ENCODE data around the gene KRT71.

The KRT71 gene

DNA sequence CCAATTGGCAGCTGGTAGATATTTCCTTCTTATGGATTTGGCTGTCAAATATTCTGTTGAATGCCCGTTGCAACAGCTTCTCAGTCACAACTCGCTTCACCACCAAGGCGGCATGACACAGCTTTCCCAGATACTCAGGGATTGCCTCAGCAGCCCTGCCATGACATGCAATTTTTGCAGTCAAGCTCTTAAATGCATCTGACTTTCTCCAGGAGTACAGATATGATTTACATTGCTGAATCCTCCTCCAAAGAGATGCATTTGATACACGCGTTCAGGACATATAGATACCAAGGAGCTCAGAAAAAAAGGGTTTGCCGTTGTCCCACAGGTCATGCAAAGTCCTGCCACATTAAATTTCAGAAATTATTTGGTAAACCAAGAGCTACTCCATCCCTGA is 39.2 kb downstream of the KRT71 start:
- H2AFZ ChIP-seq (ENCODE audit: low read depth), result no peak overlapping the region
- H3K4me1 ChIP-seq (ENCODE audit: low read depth, poor library complexity, severe bottlenecking), result no peaks in the 10 kb centered on the region
- H3K9ac ChIP-seq, result no peak overlapping the region
- no peak overlapping the region for H3K27ac ChIP-seq
- no peaks in the 10 kb centered on the region for H3K36me3 ChIP-seq (ENCODE audit: insufficient read depth)
- TF ChIP-seq, protein P1, sequence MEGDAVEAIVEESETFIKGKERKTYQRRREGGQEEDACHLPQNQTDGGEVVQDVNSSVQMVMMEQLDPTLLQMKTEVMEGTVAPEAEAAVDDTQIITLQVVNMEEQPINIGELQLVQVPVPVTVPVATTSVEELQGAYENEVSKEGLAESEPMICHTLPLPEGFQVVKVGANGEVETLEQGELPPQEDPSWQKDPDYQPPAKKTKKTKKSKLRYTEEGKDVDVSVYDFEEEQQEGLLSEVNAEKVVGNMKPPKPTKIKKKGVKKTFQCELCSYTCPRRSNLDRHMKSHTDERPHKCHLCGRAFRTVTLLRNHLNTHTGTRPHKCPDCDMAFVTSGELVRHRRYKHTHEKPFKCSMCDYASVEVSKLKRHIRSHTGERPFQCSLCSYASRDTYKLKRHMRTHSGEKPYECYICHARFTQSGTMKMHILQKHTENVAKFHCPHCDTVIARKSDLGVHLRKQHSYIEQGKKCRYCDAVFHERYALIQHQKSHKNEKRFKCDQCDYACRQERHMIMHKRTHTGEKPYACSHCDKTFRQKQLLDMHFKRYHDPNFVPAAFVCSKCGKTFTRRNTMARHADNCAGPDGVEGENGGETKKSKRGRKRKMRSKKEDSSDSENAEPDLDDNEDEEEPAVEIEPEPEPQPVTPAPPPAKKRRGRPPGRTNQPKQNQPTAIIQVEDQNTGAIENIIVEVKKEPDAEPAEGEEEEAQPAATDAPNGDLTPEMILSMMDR (conservative IDR thresholded peaks at IDR 0.05; ENCODE audit: low read depth, low read length), result no peak
- H3K4me2 ChIP-seq, result no peak overlapping the region
- H3K4me3 ChIP-seq (IDR thresholded peaks at IDR 0.05; ENCODE audit: insufficient read depth, low read depth, low read length), result no peak overlapping the region
- no peaks in the 10 kb centered on the region for H4K20me1 ChIP-seq (ENCODE audit: insufficient read depth)
- H3K79me2 ChIP-seq (ENCODE audit: insufficient read depth, low read depth), result no peaks in the 10 kb centered on the region
- H3K27me3 ChIP-seq (ENCODE audit: insufficient read depth, low read depth), result peaks cover 8% of the 10 kb centered on the region; the same call in 1 of the 2 replicates

DNA sequence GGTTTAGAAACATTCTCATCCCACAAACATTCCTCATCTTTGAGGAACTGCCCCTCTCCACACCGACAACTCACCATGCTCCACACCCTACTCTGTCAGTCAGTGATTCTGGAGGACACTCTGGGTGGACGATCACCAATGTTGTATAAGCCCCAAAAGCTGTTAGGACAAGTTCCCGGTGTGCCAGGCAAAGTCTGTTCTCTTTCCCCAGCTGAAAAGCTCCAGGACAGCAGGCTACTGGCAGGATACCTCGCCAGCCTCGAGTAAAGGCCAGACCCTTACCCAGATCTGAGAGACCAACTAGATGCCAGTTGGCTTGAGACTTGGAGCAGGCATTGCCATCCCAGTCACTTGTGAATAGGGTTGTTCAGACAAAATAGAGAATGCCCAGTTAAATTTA is 44.7 kb downstream of the KRT71 start:
- Histone ChIP-seq H3K36me3 (ENCODE audit: insufficient read depth) (no peaks in the 10 kb centered on the region), H4K20me1 (ENCODE audit: insufficient read depth) (no peaks in the 10 kb centered on the region), H3K4me3 (IDR thresholded peaks at IDR 0.05; ENCODE audit: insufficient read depth, low read depth, low read length) (no peak overlapping the region), H3K9ac (no peak overlapping the region), H3K27ac (no peak overlapping the region), H3K4me1 (ENCODE audit: low read depth, poor library complexity, severe bottlenecking) (no peaks in the 10 kb centered on the region), H3K4me2 (no peak overlapping the region), H3K27me3 (ENCODE audit: insufficient read depth, low read depth) (peaks cover 6% of the 10 kb centered on the region; the same call in 1 of the 2 replicates), H3K79me2 (ENCODE audit: insufficient read depth, low read depth) (no peaks in the 10 kb centered on the region), H2AFZ (ENCODE audit: low read depth) (no peak overlapping the region)
- TF ChIP-seq, protein P1 (conservative IDR thresholded peaks at IDR 0.05; ENCODE audit: low read depth, low read length), result no peak

DNA sequence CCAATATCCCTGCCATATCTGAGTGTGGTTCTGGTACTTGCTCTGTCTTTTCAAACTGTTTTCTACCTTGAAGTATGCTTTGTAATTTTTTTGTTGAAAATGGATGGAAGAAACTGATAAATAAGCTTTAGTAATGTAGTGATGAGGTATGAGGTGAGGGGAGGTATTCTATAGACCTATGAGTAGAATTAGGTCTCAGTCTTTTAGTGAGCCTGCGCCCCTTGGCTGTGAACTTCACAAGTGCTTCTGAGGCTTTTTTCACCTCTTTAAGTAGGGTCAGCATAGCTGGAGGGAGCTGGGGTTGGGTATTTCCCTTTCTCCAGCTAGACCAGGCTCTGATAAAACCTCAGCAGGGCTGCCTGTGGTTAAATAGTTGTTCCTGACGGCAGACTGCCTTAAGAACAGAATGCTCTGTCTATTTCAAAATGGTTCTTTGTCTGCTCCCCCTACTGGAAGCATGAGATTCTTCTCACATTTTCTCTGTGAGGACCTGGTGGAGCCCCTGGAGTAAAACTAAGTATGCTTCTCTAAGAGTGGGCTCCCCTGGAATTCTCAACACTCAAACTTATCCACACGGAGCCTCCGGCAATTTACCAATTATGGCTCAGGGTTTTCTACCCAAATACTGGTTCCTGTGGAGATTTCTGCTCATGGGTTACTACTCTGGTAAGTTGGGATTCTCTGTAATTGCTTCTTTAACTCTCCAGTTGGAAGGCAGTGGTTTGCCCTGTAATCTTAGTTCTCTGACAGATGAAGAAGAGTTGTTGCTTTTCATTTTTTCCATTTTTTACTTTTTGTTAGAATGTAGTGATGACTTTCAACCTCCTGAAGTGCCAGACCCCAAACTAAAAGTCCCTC is 45.9 kb downstream of the KRT71 start:
- Histone ChIP-seq H3K9ac (no peak overlapping the region), H2AFZ (ENCODE audit: low read depth) (no peak overlapping the region), H3K79me2 (ENCODE audit: insufficient read depth, low read depth) (no peaks in the 10 kb centered on the region), H3K27me3 (ENCODE audit: insufficient read depth, low read depth) (no peaks in the 10 kb centered on the region; the same call in 1 of the 2 replicates), H3K4me3 (IDR thresholded peaks at IDR 0.05; ENCODE audit: insufficient read depth, low read depth, low read length) (no peak overlapping the region), H3K27ac (no peak overlapping the region), H3K4me2 (no peak overlapping the region), H3K4me1 (ENCODE audit: low read depth, poor library complexity, severe bottlenecking) (no peaks in the 10 kb centered on the region), H4K20me1 (ENCODE audit: insufficient read depth) (no peaks in the 10 kb centered on the region), H3K36me3 (ENCODE audit: insufficient read depth) (no peaks in the 10 kb centered on the region)
- TF ChIP-seq, protein P1 (conservative IDR thresholded peaks at IDR 0.05; ENCODE audit: low read depth, low read length), result peak; percentile 68

DNA sequence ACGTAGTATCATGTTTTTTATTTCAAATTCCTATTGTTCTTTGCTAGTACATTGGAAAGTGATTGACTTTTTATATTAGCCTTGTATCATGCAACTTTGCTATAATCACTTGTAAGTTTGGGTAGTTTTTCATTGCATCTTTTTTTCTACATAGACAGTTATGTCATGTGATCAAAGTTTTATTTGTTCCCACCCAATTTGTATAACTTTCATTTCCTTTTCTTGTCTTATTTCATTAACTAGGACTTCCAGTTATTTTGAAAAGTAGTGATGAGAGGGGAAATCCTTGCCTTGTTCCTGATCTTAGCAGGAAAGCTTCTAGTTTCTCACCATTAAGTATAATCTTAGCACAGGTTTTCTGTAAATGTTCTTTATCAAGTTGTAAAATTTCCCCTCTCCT is 50.1 kb downstream of the KRT71 start:
- Histone ChIP-seq H4K20me1 (ENCODE audit: insufficient read depth) (no peaks in the 10 kb centered on the region), H3K4me2 (no peak overlapping the region), H3K4me1 (ENCODE audit: low read depth, poor library complexity, severe bottlenecking) (no peaks in the 10 kb centered on the region), H3K79me2 (ENCODE audit: insufficient read depth, low read depth) (no peaks in the 10 kb centered on the region), H3K9ac (no peak overlapping the region), H3K27me3 (ENCODE audit: insufficient read depth, low read depth) (no peaks in the 10 kb centered on the region; the same call in 1 of the 2 replicates), H2AFZ (ENCODE audit: low read depth) (no peak overlapping the region), H3K27ac (no peak overlapping the region), H3K36me3 (ENCODE audit: insufficient read depth) (no peaks in the 10 kb centered on the region), H3K4me3 (IDR thresholded peaks at IDR 0.05; ENCODE audit: insufficient read depth, low read depth, low read length) (no peak overlapping the region)
- TF ChIP-seq, protein P1 (conservative IDR thresholded peaks at IDR 0.05; ENCODE audit: low read depth, low read length), result no peak
